HTERT RPE-1 (cell line): ENCODE measurements around the gene CDH15.

Experiments used
- in situ Hi-C: fragments of 300-500 bp; cut with MboI; formaldehyde crosslinking; loops from 4 replicates; pipeline ENCODE4 v1.14.3; 2020; ENCODE audit warnings: low sequenced_read_pairs

The CDH15 gene

GRCh38 chr16:89140981-89141883 lies 30.3 kb upstream of the CDH15 start:
- in situ Hi-C loops, result no loop called here

GRCh38 chr16:89141884-89142267 lies 29.7 kb upstream of the CDH15 start:
- in situ Hi-C loops, result no loop called here

- in situ Hi-C loops, result no loop called here
Measured at GRCh38 chr16:89142474-89143195, 28.9 kb upstream of the CDH15 start.

- in situ Hi-C loops, result no loop called here
Measured at GRCh38 chr16:89143201-89143741, 28.3 kb upstream of the CDH15 start.

GRCh38 chr16:89143911-89144675 lies 27.5 kb upstream of the CDH15 start:
- in situ Hi-C loops, result no loop called here

GRCh38 chr16:89144681-89145080 lies 26.9 kb upstream of the CDH15 start:
- in situ Hi-C loops, result no loop called here

GRCh38 chr16:89145406-89146161 lies 26.0 kb upstream of the CDH15 start:
- in situ Hi-C loops, result no loop called here

GRCh38 chr16:89146211-89147005 lies 25.1 kb upstream of the CDH15 start:
- in situ Hi-C loops, result no loop called here

- in situ Hi-C loops, result no loop called here
Measured at GRCh38 chr16:89147085-89147817, 24.3 kb upstream of the CDH15 start.

GRCh38 chr16:89149386-89149785 lies 22.2 kb upstream of the CDH15 start:
- in situ Hi-C loops, result no loop called here

- in situ Hi-C loops, result no loop called here
Measured at GRCh38 chr16:89150090-89150835, 21.3 kb upstream of the CDH15 start.

GRCh38 chr16:89150981-89151380 lies 20.6 kb upstream of the CDH15 start:
- in situ Hi-C loops, result no loop called here

- in situ Hi-C loops, result no loop called here
Measured at GRCh38 chr16:89152831-89153700, 18.5 kb upstream of the CDH15 start.

- in situ Hi-C loops, result no loop called here
Measured at GRCh38 chr16:89153848-89154271, 17.7 kb upstream of the CDH15 start.

- in situ Hi-C loops, result no loop called here
Measured at GRCh38 chr16:89154390-89155183, 17.0 kb upstream of the CDH15 start.

- in situ Hi-C loops, result no loop called here
Measured at GRCh38 chr16:89155184-89155679, 16.3 kb upstream of the CDH15 start.
